GM10266 (cell line): ENCODE data around the gene ATP11A.
A peak's percentile ranks its signal among the peaks of the same experiment; 100 is the strongest.

Experiments used
- DNase-seq: peaks from one replicate; pipeline ENCODE4 v3.0.0; 2012; ENCODE audit errors: extremely low spot score
- TF ChIP-seq, protein P1 (sequence below): IDR thresholded peaks from 2 replicates; pipeline ENCODE4 v1.5.1; 2012; ENCODE audit warnings: mild to moderate bottlenecking, low read depth; ENCODE audit not compliant: control insufficient read depth, insufficient read depth; ENCODE audit errors: missing control alignments

The ATP11A gene

DNA sequence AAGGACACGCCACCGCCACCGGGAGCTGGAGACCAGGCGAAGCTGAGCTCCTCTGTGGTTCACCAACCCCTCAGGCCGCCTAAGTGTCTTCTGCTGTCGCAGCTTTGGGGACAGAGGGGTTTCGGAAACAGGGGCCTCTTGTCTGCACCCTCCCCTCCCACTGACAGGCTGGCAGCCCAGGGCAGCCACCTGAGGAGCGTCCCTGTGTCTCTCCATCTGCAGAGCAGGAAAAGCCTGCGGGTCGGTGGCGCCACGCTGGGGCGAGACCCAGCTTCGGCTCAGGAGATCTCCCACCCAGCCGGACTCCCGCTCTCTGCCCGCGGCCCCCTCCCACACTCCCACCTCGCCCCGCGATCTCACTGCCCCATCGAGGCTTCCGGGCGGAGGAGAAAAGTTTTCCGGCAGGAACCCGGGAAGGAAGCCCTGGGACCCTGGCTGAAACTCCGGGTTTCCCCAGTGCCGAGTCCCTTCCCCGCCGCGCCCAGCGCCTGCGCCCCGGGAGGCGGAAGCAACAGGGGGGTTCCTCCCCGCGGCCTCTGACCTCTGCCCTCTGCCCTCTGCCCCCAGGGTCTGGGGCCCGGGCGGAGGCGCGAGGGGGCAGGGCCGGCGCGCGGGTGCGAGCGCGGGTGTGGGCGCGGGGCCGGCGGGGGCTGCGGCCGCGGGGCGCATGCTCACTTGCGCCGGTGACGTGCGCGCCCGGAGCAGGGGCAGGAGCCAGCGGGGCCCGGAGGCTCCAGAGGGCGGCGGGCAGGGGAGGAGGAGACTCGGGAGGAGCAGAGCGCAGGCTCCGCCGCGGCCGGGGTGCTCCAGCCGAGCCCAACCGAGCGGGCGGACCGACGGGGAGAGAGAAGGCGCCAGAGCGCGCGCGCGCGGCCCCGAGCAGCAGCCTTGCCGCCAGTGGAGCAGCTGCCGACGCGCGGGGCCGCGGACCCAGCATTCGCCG lies at the start of gene ATP11A:
ATP11A (plus strand) TSS at position 736 of the 943 bp plus-strand sequence. CDS start 379 bp downstream, outside the sequence.
- DNase-seq, result peak; percentile 98

DNA sequence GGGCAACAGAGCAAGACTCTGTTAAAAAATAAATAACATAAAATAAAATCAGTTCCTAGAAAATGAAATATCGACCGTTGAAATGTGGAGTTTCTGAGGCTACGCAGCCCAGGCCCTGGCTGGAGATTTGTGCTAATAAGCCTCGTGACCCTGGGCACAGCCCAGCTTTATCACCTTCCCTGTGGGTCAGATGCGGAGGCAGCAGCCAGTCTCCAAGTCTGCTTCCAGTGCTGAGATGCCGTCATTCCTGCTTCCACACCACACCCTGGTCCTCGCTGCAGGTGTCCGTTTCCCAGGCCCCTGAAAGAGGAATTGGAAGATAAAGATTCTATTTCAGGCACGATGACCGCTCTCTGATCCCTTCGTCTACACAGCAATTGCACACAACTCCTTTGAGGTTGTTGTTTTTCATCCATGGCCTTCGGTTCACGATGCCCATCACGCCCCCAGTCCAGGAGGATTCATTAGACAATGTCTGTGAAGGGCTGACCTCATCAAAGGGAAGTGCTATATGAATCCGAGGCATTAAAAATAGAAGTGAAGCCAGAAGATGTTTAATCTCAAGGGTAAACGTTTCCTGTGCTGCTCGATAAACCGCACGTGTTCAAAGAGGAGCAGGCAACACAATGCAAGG lies 48.3 kb upstream of the ATP11A start:
- no peak for DNase-seq
- TF ChIP-seq, protein P1, sequence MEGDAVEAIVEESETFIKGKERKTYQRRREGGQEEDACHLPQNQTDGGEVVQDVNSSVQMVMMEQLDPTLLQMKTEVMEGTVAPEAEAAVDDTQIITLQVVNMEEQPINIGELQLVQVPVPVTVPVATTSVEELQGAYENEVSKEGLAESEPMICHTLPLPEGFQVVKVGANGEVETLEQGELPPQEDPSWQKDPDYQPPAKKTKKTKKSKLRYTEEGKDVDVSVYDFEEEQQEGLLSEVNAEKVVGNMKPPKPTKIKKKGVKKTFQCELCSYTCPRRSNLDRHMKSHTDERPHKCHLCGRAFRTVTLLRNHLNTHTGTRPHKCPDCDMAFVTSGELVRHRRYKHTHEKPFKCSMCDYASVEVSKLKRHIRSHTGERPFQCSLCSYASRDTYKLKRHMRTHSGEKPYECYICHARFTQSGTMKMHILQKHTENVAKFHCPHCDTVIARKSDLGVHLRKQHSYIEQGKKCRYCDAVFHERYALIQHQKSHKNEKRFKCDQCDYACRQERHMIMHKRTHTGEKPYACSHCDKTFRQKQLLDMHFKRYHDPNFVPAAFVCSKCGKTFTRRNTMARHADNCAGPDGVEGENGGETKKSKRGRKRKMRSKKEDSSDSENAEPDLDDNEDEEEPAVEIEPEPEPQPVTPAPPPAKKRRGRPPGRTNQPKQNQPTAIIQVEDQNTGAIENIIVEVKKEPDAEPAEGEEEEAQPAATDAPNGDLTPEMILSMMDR, result no peak

More for the DNA sequence above, at the start of gene ATP11A:
- TF ChIP-seq, protein P1, result no peak

DNA sequence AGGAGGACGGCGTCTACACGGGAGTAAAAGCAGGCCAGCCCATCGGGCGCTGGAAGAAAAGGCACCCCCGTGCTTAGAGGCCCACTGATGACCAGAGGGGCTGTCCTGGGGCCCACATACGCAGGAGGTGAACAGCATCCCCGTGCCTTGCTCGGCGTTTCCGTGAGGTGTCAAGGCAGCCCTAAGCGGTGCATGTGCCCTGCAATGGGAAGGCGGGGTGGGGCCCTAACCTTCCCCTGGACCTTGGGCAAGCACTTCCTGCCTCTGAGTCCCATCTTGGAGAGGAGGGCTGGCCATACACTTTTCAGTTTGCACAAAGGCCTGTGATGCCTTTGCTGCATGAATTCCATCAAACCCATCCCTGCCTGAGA lies 47.8 kb upstream of the ATP11A start:
- DNase-seq, result no peak
- TF ChIP-seq, protein P1, result no peak

DNA sequence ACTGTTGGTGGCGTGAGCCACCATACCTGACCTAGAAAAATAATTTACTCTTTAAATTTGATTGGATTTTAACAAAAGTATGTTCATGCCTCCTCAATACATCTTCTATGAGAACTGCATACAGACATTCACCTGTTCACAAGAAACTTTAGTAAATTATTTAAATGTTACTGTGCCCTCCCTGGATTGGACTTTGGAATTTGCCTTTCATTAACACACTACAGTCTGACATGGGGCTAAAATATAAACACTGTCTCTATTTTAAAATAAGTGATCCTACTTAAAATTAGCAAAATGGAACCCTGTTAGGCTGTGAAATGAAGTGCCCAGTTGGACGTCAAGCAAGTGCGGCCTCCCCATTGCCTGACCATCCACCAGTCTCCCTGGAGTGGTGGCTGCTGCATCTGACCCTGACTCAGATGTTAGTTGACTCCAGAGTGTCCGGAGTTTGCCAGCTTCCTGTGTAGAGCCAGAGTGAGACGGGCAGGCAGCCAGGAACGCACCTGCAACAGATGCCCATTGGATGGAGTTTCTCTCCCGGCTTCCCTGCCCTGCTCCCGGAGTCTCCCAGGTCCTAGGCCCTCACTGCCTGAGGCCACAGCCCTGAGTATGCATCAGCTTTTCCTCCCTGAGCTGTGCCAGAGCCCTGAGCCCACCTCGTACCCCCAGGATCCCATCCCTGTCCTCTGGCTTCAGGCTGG lies 45.9 kb upstream of the ATP11A start:
- no peak for DNase-seq
- TF ChIP-seq, protein P1, result no peak

DNA sequence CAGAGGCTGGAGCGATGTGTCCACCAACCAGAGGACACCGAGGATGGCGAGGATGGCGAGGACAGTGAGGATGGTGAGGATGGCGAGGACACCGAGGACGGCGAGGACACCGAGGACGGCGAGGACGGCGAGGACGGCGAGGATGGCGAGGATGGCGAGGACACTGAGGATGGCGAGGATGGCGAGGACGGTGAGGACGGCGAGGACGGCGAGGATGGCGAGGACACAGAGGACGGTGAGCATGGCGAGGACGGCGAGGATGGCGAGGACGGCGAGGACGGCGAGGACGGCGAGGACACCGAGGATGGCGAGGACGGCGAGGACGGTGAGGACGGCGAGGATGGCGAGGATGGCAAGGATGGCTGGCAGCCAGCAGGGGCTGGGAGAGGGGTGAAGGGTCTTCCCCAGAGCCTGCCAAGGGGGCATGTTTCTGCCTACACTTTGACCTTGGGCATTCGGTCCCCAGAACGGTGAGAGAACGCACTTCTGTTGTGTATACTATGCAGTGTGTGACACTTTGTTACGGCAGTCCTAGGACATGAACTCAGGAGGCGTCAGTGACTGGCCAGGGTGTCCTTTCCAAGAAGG lies 44.4 kb upstream of the ATP11A start:
- TF ChIP-seq, protein P1, result no peak
- no peak for DNase-seq

DNA sequence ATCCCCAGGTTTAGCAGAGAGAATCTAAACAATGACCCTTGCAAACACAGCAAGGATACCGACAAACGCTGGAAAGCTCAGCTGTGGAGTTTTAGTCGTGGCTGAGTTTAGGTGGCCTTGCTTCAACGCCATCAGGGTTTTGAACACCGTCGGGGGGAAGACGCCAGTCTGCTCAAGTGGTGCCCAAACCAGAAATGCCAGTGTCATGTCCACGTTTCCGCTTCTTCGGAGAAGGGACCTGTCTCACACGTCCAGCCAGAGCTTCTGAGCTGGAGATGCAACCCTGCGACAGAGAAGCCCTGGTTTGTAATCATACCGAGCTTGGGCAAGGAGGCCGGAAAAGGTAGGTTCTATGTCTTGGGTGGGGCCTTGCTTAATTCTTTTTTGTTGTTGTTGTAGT lies 42.6 kb upstream of the ATP11A start:
- DNase-seq, result no peak
- TF ChIP-seq, protein P1, result no peak
